Measurements from ENCODE around the gene ITGA11. TPM values are rescaled to one million over a fixed set of nuclear protein-coding genes. Genes with fewer than 3 reads are reported as not detected.
"Not testable (repeated sequence)": the region's sequence is repeated elsewhere in the genome, so short reads cannot be mapped to it uniquely, and the experiment has no call there.

Gene ITGA11
- total RNA-seq, 1 donor from 2014 or later: 7.0 TPM

DNA sequence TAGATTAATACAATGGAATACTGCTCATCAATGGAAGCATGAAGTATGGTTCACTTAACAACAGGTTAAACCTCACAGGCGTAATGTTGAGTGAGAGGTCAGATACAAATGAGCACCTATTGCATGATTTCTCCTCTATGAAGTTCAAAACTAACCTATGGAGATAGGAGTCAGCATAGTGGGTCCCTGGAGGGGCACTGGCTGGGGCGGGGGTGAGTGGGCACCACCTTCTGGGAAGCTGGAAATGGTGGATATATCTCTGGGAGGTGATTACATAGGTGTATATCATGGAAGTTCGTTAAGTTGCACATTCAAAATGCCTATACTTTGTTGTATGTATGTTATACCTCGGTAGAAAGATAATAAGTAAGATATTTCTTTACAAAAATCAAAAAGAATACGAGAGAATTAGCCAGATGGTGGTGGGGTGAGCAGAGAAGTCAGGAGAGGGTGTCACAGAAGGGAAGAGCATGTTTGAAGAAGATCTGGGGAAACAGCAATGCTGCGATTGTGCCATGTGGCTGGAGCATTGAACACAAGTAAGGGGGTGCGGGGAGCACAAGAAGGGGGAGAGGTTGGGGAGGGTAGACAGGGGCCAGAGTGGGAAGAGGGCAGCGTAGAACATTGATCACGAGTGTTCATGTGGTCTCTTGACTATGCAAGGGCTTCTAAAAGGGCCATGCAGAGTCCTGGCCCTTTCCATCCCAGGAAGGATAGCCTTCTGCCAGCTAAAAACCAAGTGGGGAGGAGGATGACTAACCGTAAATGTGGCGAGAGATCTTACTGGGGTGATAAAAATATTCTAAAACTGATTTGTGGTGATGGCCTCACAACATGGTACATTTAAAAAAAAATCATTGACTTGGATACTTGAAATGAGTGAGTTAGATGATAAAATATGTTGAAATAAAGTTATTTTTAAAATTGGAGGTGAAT is 30.2 kb downstream of the ITGA11 start:
- Histone ChIP-seq H3K36me3 (ENCODE audit: control insufficient read depth, insufficient read depth, low read length) (no peaks in the 10 kb centered on the region), H3K4me3 (ENCODE audit: low read depth, low read length) (no peak overlapping the region), H3K27me3 (ENCODE audit: control insufficient read depth, insufficient read depth, low read length) (no peaks in the 10 kb centered on the region)
- TF ChIP-seq, protein P1, sequence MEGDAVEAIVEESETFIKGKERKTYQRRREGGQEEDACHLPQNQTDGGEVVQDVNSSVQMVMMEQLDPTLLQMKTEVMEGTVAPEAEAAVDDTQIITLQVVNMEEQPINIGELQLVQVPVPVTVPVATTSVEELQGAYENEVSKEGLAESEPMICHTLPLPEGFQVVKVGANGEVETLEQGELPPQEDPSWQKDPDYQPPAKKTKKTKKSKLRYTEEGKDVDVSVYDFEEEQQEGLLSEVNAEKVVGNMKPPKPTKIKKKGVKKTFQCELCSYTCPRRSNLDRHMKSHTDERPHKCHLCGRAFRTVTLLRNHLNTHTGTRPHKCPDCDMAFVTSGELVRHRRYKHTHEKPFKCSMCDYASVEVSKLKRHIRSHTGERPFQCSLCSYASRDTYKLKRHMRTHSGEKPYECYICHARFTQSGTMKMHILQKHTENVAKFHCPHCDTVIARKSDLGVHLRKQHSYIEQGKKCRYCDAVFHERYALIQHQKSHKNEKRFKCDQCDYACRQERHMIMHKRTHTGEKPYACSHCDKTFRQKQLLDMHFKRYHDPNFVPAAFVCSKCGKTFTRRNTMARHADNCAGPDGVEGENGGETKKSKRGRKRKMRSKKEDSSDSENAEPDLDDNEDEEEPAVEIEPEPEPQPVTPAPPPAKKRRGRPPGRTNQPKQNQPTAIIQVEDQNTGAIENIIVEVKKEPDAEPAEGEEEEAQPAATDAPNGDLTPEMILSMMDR (IDR thresholded peaks at IDR 0.05; ENCODE audit: insufficient read depth, low read length, poor library complexity, severe bottlenecking): no peak
- DNase-seq (ENCODE audit: low read depth): no peak

DNA sequence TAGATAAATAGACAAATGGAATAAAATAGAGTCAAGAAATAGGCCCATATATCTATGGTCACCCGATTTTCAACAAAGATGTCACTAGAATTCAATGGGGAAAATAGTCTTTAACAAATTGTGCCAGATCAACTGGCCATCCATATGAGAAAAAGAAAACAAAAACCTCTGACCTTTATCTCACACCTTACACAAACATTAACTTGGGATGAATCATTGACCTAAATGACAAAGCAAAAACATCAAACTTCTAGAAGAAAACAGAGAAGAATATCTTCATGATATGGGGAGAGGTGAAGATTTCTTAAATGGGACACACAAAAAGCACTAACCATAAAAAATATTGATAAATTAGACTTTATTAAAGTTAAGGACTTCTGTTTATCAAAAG is 31.9 kb downstream of the ITGA11 start:
- Histone ChIP-seq H3K36me3 (ENCODE audit: control insufficient read depth, insufficient read depth, low read length) (no peaks in the 10 kb centered on the region), H3K27me3 (ENCODE audit: control insufficient read depth, insufficient read depth, low read length) (no peaks in the 10 kb centered on the region), H3K4me3 (ENCODE audit: low read depth, low read length) (no peak overlapping the region)
- DNase-seq (ENCODE audit: low read depth): no peak
- TF ChIP-seq, protein P1 (IDR thresholded peaks at IDR 0.05; ENCODE audit: insufficient read depth, low read length, poor library complexity, severe bottlenecking): no peak

DNA sequence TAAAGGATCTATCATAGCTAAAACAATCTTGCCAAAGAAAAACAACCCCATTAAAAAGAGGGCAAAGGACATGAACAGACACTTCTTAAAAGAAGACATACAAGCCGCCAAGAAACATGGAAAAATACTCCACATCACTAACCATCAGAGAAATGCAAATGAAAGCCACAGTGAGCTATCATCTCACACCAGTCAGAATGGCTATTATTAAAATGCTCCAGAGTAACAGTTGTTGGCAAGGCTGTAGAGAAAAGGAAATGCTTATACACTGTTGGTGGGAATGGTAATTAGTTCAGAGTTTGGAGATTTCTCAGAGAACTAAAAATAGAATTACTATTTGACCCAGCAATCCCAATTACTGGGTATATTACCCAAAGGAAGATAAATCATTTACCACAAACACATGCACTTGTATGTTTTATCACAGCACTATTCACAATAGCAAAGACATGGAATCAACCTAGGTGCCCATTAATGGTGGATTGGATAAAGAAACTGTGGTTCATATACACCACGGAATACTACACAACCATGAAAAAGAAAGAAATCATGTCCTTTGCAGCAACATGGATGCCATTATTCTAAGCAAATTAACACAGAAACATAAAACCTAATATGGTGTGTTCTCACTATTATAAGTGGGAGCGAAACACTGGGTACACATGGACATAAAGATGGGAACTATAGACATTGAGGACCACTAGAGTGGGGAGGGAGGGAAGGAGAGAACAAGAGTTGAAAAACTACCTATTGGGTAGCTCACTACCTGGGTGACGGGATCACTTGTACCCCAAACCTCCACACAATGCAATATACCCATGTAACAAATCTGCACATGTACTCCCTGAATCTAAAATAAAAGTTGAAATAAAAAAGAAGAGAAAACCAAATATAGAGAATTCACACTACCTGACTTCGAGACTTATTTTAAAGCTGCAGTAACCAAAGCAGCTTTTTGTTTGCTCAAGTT is 32.6 kb downstream of the ITGA11 start:
- H3K36me3 ChIP-seq (ENCODE audit: control insufficient read depth, insufficient read depth, low read length): no peaks in the 10 kb centered on the region
- H3K4me3 ChIP-seq (ENCODE audit: low read depth, low read length): no peak overlapping the region
- TF ChIP-seq, protein P1 (IDR thresholded peaks at IDR 0.05; ENCODE audit: insufficient read depth, low read length, poor library complexity, severe bottlenecking): no peak
- DNase-seq (ENCODE audit: low read depth): no peak
- no peaks in the 10 kb centered on the region for H3K27me3 ChIP-seq (ENCODE audit: control insufficient read depth, insufficient read depth, low read length)

DNA sequence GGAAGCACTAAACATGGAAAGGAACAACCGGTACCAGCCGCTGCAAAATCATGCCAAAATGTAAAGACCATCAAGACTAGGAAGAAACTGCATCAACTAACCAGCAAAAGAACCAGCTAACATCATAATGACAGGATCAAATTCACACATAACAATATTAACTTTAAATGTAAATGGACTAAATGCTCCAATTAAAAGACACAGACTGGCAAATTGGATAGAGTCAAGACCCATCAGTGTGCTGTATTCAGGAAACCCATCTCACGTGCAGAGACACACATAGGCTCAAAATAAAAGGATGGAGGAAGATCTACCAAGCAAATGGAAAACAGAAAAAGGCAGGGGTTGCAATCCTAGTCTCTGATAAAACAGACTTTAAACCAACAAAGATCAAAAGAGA is 34.0 kb downstream of the ITGA11 start:
- not testable (repeated sequence) for DNase-seq (ENCODE audit: low read depth); H3K36me3 ChIP-seq (ENCODE audit: control insufficient read depth, insufficient read depth, low read length); H3K4me3 ChIP-seq (ENCODE audit: low read depth, low read length); H3K27me3 ChIP-seq (ENCODE audit: control insufficient read depth, insufficient read depth, low read length)

DNA sequence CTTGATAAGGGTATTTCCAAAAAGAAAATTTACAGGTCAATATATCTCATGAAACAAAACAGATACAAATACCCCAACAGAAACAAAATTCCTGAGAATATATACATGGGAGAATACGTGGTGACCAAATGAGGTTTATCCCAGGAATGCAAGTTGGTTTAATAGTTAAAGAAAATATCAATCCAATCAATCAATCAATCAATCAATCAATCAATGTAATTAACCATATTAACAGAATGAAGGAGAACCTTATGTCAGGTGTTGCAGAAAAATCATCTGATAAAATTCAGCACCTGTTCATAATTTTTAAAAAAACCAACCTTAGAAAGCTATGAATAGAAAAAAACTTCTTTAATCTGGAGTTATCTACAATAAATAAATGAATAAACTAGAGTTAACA is 35.9 kb downstream of the ITGA11 start:
- TF ChIP-seq, protein P1 (IDR thresholded peaks at IDR 0.05; ENCODE audit: insufficient read depth, low read length, poor library complexity, severe bottlenecking): no peak
- Histone ChIP-seq H3K4me3 (ENCODE audit: low read depth, low read length) (no peak overlapping the region), H3K36me3 (ENCODE audit: control insufficient read depth, insufficient read depth, low read length) (no peaks in the 10 kb centered on the region), H3K27me3 (ENCODE audit: control insufficient read depth, insufficient read depth, low read length) (no peaks in the 10 kb centered on the region)
- no peak for DNase-seq (ENCODE audit: low read depth)

DNA sequence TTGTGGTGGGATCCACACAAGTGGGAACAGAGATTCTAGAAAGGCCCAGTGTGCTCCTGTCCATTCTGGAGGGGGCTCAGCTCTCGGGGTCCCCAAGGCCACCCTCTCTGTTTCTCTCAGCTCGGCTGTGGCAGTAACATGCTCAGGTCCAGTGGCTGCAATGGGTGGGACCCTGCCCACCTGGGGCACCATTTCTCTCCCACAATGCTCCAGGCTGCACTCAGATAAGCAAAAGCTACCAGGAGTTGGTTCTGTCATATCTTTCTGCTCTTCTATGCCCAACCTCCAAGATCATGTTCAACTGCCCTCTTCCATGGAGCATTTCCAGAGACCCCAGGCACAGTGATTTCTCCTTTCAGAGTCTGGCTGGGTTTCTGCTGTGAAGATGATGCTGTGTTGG is 40.8 kb downstream of the ITGA11 start:
- H3K4me3 ChIP-seq (ENCODE audit: low read depth, low read length): no peak overlapping the region
- DNase-seq (ENCODE audit: low read depth): no peak
- no peaks in the 10 kb centered on the region for H3K36me3 ChIP-seq (ENCODE audit: control insufficient read depth, insufficient read depth, low read length)
- TF ChIP-seq, protein P1 (IDR thresholded peaks at IDR 0.05; ENCODE audit: insufficient read depth, low read length, poor library complexity, severe bottlenecking): no peak
- H3K27me3 ChIP-seq (ENCODE audit: control insufficient read depth, insufficient read depth, low read length): peaks cover 2% of the 10 kb centered on the region
